ENCODE results near the gene UBAP2.

Gene UBAP2

DNA sequence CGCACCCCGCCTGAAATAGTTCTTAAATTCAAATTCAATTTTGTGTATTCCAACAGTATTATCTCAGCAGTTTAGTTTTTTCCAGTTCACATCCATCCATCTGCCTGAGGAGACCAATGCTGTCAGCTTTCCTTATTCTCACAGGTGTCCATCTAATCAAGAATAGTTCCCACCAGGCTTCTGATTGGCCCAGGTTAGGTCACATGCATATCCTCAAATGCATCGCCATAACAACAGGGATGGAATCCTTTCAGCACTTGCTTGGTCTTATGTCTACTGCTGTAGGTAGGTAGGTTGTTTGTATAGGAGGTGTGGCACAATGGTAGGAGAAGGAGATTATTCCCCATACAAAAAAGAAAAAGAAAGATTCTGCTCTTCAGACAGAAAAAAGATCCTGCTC, 140.6 kb downstream of the UBAP2 start:
- Histone ChIP-seq H3K36me3 (ENCODE audit: control insufficient read depth, insufficient read depth, low read length) (no peaks in the 10 kb centered on the region), H3K4me3 (ENCODE audit: low read depth, low read length) (no peak overlapping the region), H3K27me3 (ENCODE audit: control insufficient read depth, insufficient read depth, low read length) (no peaks in the 10 kb centered on the region), H3K9ac (ENCODE audit: low read depth, low read length) (no peak overlapping the region), H3K4me1 (ENCODE audit: control insufficient read depth, insufficient read depth, low read length) (peaks cover 8% of the 10 kb centered on the region), H3K9me3 (ENCODE audit: control insufficient read depth, insufficient read depth, low read length) (no peaks in the 10 kb centered on the region)

DNA sequence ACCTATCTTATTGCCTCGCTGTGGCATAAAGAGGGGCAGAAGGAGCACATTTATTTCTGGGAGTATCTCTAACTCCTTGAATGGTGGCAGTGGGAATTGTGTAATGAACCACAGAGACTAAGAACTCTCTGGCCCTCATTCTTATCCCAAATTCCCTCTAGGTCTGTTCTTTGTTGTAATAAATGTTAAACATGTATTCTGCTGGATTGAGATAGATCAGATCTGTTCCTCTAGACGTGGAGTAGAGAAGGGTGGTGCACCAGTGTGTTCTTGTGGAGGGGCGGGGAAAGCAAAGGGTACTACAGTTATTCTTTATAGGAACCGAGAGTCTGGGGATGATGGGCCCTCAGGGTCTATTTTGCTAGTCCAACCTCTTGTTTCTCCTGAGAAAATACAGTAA, 141.3 kb downstream of the UBAP2 start:
- no peaks in the 10 kb centered on the region for H3K36me3 ChIP-seq (ENCODE audit: control insufficient read depth, insufficient read depth, low read length)
- no peaks in the 10 kb centered on the region for H3K27me3 ChIP-seq (ENCODE audit: control insufficient read depth, insufficient read depth, low read length)

DNA sequence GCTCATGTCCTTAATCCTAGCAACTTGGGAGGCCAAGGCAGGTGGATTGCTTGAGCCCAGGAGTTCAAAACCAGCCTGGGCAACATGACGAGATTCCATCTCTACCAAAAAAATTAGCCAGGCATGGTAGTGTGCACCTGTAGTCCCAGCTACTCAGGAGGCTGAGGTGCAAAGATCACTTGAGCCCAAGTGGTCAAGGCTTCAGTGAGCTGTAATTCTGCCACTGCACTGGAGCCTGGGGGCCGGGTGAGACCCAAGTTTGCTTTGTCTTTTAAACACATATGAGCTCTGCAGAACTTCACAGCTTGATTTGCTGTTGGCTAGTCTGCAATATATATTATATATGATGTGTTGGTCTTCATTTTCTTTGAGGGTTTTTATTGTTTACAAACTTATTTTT, 141.9 kb downstream of the UBAP2 start:
- Histone ChIP-seq H3K27me3 (ENCODE audit: control insufficient read depth, insufficient read depth, low read length) (no peaks in the 10 kb centered on the region), H3K9ac (ENCODE audit: low read depth, low read length) (no peak overlapping the region), H3K4me3 (ENCODE audit: low read depth, low read length) (no peak overlapping the region), H3K36me3 (ENCODE audit: control insufficient read depth, insufficient read depth, low read length) (no peaks in the 10 kb centered on the region), H3K4me1 (ENCODE audit: control insufficient read depth, insufficient read depth, low read length) (peaks cover 8% of the 10 kb centered on the region), H3K9me3 (ENCODE audit: control insufficient read depth, insufficient read depth, low read length) (no peaks in the 10 kb centered on the region)

More for the DNA sequence above, 141.3 kb downstream of the UBAP2 start:
- H3K4me1 ChIP-seq (ENCODE audit: control insufficient read depth, insufficient read depth, low read length): peaks cover 8% of the 10 kb centered on the region
- H3K9ac ChIP-seq (ENCODE audit: low read depth, low read length): no peak overlapping the region
- no peak overlapping the region for H3K4me3 ChIP-seq (ENCODE audit: low read depth, low read length)
- no peaks in the 10 kb centered on the region for H3K9me3 ChIP-seq (ENCODE audit: control insufficient read depth, insufficient read depth, low read length)

DNA sequence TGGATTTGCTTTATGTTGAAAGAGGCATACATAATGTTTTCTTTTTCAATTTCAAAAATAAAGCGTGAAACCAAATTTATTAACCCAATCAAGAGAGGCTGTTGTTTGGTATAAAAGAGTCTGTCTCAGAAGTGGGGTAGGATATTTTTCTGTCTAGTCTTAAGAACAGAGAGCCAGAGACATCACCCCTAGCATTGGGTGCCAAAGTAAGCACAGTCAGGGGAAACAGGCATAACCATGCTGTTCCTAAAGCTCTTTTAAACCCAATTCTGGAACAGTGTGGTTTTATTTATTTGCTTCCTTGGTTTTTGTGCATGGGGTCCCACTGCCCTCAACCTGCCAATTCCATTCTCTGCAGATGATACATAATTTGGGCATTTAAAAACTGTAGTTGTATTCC, 143.6 kb downstream of the UBAP2 start:
- H3K4me1 ChIP-seq (ENCODE audit: control insufficient read depth, insufficient read depth, low read length): peaks cover 8% of the 10 kb centered on the region
- no peaks in the 10 kb centered on the region for H3K27me3 ChIP-seq (ENCODE audit: control insufficient read depth, insufficient read depth, low read length)
- H3K36me3 ChIP-seq (ENCODE audit: control insufficient read depth, insufficient read depth, low read length): no peaks in the 10 kb centered on the region
- H3K4me3 ChIP-seq (ENCODE audit: low read depth, low read length): no peak overlapping the region
- H3K9ac ChIP-seq (ENCODE audit: low read depth, low read length): no peak overlapping the region
- H3K9me3 ChIP-seq (ENCODE audit: control insufficient read depth, insufficient read depth, low read length): no peaks in the 10 kb centered on the region

DNA sequence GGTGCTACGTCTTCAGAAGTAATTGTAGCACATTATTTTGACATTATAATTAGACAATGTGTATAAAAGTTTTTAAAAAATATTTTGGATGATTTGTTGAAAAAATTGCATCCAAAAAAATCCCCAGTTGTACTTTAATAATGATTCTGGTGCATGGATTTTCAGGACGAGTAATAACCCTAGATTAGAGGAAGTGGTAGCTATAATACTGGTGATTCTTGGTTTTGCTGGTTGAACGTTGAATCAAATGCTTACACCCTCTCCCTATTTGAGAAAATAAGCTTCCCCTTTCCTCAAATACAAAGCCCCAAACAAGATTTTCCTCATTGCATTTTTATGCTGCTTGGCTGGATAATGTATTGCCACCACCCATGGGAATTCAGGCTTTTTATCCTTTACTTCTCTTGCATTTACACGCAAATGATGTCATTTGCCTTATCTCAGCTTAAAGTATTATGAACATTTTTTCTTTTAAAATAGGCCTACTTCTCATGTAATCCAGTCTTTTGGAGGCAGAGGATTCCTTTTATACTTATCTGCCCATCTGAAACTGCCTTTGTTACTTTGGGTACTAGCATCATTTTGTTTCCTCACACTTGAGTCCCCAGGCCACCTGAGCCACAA, 145.4 kb downstream of the UBAP2 start:
- no peak overlapping the region for H3K9ac ChIP-seq (ENCODE audit: low read depth, low read length)
- H3K9me3 ChIP-seq (ENCODE audit: control insufficient read depth, insufficient read depth, low read length): no peaks in the 10 kb centered on the region
- H3K4me3 ChIP-seq (ENCODE audit: low read depth, low read length): no peak overlapping the region
- H3K36me3 ChIP-seq (ENCODE audit: control insufficient read depth, insufficient read depth, low read length): no peaks in the 10 kb centered on the region
- no peaks in the 10 kb centered on the region for H3K27me3 ChIP-seq (ENCODE audit: control insufficient read depth, insufficient read depth, low read length)
- H3K4me1 ChIP-seq (ENCODE audit: control insufficient read depth, insufficient read depth, low read length): peaks cover 8% of the 10 kb centered on the region

DNA sequence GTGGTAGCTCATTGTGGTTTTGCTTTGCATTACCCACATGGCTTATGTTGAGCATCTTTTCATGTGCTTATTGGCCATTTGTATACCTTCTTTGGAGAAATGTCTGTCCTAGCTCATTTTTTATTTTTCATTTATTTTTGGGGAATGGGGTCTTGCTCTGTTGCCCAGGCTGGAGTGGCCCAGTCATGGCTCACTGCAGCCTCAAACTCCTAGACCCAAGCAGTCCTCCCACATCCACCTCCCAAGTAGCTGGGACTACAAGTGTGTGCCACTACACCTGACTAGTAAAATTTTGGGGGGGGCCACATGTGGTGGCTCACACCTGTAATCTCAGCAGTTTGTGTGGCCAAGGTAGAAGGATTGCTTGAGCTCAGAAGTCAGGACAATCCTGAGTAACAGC, 154.4 kb downstream of the UBAP2 start:
- H3K36me3 ChIP-seq (ENCODE audit: control insufficient read depth, insufficient read depth, low read length): no peaks in the 10 kb centered on the region

DNA sequence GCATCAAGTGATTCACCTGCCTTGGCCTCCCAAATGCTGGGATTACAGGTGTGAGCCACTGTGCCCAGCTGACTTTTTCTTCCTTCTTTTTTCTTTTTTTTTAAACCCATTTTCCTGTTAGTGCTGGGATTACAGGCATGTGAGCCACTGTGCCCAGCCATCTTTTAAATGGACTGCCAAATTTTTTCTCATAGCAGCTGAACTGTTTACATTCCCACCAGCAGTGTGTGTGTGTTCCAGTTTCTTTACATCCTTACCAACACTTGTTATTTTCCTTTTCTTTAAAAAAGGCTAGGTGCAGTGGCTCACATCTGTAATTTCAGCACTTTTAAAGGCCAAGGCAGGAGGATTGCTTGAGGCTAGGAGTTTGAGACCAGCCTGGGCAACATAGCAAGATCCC, 154.8 kb downstream of the UBAP2 start:
- Histone ChIP-seq H3K9ac (ENCODE audit: low read depth, low read length) (no peak overlapping the region), H3K27me3 (ENCODE audit: control insufficient read depth, insufficient read depth, low read length) (no peaks in the 10 kb centered on the region), H3K4me1 (ENCODE audit: control insufficient read depth, insufficient read depth, low read length) (no peaks in the 10 kb centered on the region), H3K4me3 (ENCODE audit: low read depth, low read length) (no peak overlapping the region), H3K9me3 (ENCODE audit: control insufficient read depth, insufficient read depth, low read length) (no peaks in the 10 kb centered on the region), H3K36me3 (ENCODE audit: control insufficient read depth, insufficient read depth, low read length) (no peaks in the 10 kb centered on the region)

More for the DNA sequence above, 154.4 kb downstream of the UBAP2 start:
- Histone ChIP-seq H3K4me3 (ENCODE audit: low read depth, low read length) (no peak overlapping the region), H3K27me3 (ENCODE audit: control insufficient read depth, insufficient read depth, low read length) (no peaks in the 10 kb centered on the region), H3K9ac (ENCODE audit: low read depth, low read length) (no peak overlapping the region), H3K4me1 (ENCODE audit: control insufficient read depth, insufficient read depth, low read length) (no peaks in the 10 kb centered on the region), H3K9me3 (ENCODE audit: control insufficient read depth, insufficient read depth, low read length) (no peaks in the 10 kb centered on the region)

DNA sequence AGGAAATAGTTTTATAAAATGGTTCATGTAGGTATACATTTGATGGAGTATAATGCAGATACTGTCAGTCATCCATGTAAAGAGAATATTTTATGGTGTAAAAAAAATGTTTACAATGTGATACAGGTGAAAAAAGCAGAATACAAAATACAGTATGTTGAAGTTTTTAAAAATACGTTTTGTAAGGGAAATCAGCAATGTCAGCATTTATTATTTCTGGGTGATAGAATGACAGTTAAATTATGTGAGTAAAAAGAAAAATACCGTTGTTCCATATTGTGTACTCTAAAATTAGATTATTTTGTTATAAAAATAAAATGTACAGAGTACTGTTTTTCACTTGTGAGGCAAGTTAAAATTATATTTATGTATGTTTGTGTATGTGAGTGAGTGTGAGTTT, 162.7 kb downstream of the UBAP2 start:
- H3K27me3 ChIP-seq (ENCODE audit: control insufficient read depth, insufficient read depth, low read length): no peaks in the 10 kb centered on the region
- H3K4me1 ChIP-seq (ENCODE audit: control insufficient read depth, insufficient read depth, low read length): no peaks in the 10 kb centered on the region
- H3K9ac ChIP-seq (ENCODE audit: low read depth, low read length): no peak overlapping the region
- no peak overlapping the region for H3K4me3 ChIP-seq (ENCODE audit: low read depth, low read length)
- H3K9me3 ChIP-seq (ENCODE audit: control insufficient read depth, insufficient read depth, low read length): no peaks in the 10 kb centered on the region
- H3K36me3 ChIP-seq (ENCODE audit: control insufficient read depth, insufficient read depth, low read length): peaks cover 2% of the 10 kb centered on the region

DNA sequence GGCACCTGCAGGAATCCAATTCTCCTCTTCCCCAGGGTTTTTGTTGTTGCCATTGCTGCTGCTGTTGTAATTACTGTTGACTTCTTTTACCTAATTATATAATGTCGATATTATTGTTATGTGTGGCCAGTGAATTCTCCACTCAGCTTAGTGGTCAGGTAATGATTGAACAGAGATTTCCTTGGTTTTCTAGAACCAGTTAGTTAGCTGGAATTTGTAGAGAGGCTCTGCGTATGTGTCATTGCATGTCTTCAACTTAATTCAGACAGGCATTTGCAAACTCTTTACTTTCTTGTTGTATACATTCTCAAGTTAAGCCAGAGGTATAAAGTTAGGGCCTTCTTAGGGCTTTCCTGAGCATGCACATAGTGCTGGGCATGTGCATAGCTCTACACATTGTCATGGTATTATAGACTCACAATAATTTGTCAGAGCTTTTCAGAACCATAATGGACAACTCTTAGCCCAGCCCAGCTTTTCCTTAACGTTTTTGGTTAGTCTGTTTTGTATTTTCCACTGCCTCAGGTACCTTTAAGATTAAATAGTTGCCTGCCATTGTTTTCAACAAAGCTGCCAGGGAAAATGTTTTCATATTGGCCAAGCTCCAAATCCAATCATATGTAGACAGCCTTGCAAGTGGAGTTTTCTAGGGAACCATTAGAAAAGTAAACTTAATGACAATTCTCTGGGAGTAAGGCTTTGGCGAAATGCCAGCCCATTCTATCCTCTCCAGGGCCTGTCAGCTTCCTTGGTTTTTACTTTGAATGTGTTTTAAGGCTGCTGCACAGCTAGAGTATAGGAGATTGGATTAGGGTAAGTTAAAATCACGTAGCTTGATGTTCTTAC, 163.6 kb downstream of the UBAP2 start:
- Histone ChIP-seq H3K9me3 (ENCODE audit: control insufficient read depth, insufficient read depth, low read length) (no peaks in the 10 kb centered on the region), H3K4me3 (ENCODE audit: low read depth, low read length) (no peak overlapping the region), H3K27me3 (ENCODE audit: control insufficient read depth, insufficient read depth, low read length) (no peaks in the 10 kb centered on the region), H3K4me1 (ENCODE audit: control insufficient read depth, insufficient read depth, low read length) (peaks cover 8% of the 10 kb centered on the region), H3K9ac (ENCODE audit: low read depth, low read length) (no peak overlapping the region), H3K36me3 (ENCODE audit: control insufficient read depth, insufficient read depth, low read length) (peaks cover 2% of the 10 kb centered on the region)

DNA sequence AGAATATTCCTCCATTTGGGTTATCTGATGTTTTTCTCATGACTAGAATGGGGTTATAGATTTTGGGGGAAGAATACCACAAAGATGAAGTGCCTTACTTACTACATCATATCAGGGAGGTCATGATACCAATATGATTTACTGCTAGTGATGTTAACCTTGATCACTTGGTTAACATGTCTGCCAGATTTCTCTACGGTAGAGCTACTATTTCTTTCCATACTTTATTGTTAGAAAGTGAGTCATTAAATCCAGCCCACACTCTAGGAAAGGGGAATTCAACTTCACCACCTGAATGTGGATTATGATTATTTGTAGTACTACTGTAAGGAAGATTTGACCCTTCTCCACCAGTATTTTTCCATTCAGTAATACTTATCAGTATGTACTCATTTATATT, 167.1 kb downstream of the UBAP2 start:
- H3K36me3 ChIP-seq (ENCODE audit: control insufficient read depth, insufficient read depth, low read length): no peaks in the 10 kb centered on the region
- H3K9ac ChIP-seq (ENCODE audit: low read depth, low read length): no peak overlapping the region
- H3K27me3 ChIP-seq (ENCODE audit: control insufficient read depth, insufficient read depth, low read length): no peaks in the 10 kb centered on the region
- peaks cover 8% of the 10 kb centered on the region for H3K4me1 ChIP-seq (ENCODE audit: control insufficient read depth, insufficient read depth, low read length)
- no peak overlapping the region for H3K4me3 ChIP-seq (ENCODE audit: low read depth, low read length)
- H3K9me3 ChIP-seq (ENCODE audit: control insufficient read depth, insufficient read depth, low read length): no peaks in the 10 kb centered on the region

DNA sequence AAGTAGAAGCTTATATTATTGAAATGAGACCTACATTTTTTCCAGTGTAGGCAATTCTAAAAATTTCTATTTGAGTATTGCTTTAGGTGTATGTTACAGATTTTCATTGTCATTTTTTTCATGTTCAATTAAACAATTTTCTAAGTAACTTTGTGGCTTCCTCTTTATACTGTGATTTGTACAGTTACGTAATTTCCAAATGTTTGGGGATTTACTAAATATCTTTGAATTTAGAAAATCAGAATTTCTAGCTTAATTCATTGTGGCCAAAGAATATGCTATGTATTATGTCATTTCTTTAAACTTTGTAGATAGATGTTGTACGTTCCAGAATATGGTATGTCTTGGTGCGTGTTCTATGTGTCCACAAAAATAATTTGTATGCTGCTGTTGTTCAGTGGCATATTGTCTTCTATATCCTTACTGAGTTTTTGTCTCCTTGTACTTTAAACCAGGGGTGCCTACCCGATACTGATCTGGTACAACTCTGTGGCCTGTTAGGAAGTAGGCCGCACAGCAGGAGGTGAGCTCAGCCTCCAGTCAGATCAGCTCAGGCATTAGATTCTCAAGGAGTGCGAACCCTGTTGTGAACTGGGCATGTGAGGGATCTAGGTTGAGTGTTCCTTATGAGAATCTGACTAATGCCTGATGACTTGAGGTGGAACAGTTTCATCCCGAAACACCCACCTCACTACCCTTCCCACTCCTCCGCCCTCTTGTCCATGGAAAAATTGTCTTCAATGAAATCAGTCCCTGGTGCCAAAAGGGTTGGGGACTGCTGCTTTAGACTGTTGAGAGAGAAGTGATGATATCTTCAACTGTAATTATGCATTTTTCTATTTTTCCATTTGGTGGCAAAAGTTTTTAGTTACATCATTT, 168.2 kb downstream of the UBAP2 start:
- Histone ChIP-seq H3K4me1 (ENCODE audit: control insufficient read depth, insufficient read depth, low read length) (peaks cover 8% of the 10 kb centered on the region), H3K9me3 (ENCODE audit: control insufficient read depth, insufficient read depth, low read length) (no peaks in the 10 kb centered on the region), H3K9ac (ENCODE audit: low read depth, low read length) (no peak overlapping the region), H3K27me3 (ENCODE audit: control insufficient read depth, insufficient read depth, low read length) (no peaks in the 10 kb centered on the region), H3K36me3 (ENCODE audit: control insufficient read depth, insufficient read depth, low read length) (no peaks in the 10 kb centered on the region), H3K4me3 (ENCODE audit: low read depth, low read length) (no peak overlapping the region)
